AG08396 (cell line): ENCODE measurements around the gene PTPN13.
A peak's percentile ranks its signal among the peaks of the same experiment; 100 is the strongest.

Experiments used
- DNase-seq: peaks from one replicate; pipeline ENCODE4 v3.0.0; 2012; ENCODE audit warnings: low spot score, mixed read lengths

The PTPN13 gene

DNA sequence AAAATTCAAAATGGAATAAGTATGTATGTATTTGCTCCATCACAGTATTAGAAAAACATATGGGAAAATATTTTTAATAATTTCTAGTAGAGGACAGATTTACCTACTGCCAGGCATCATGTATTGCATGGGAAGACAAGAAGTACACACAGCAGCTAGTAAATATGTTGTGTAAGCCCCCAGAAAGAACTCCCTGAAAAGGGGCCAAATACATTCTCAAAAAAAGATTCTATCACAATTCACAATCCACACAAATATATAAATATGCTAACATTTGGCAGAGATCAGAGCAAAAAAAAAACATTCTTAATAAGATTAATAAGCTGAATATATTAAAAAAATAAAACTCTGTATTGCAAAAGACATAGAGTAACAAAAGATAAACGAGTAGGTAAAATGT, 227.0 kb downstream of the PTPN13 start:
- DNase-seq = no peak

DNA sequence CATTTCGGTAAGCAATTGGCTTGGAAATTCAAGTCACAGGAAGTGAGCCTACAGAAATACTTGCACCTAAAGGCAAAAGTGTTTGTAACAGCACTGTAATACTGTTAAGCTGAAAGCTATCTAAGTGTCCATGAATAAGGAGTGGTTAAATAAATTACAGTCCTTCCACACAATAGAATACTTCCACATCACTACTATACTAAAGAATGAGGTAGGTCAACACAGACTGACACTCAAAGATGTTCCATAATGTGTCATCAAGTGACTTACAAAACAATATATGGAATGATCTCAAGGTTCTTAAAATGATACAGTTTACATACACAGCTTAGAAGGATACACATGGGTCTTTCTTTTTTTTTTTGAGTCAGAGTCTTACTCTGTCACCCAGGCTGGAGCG, 228.0 kb downstream of the PTPN13 start:
- no peak for DNase-seq

DNA sequence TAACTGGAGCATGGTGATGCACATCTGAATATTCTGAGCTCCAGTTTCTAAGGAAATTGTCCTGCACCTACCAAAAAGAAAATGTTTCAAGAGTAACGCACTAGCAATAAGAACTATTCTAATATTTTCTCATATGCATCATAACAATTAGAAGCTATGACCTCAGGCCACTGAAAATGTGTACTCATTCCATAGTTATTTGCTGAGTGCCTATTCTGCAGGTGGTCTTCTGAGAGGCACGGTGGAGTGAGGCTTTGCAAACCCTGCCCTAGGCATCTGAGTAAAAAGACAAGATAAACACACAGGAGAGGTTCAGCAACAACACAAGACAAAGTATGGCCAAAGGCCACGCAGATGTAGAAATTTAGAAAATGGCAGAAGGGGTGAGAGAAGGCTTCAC, 231.4 kb downstream of the PTPN13 start:
- DNase-seq = no peak

DNA sequence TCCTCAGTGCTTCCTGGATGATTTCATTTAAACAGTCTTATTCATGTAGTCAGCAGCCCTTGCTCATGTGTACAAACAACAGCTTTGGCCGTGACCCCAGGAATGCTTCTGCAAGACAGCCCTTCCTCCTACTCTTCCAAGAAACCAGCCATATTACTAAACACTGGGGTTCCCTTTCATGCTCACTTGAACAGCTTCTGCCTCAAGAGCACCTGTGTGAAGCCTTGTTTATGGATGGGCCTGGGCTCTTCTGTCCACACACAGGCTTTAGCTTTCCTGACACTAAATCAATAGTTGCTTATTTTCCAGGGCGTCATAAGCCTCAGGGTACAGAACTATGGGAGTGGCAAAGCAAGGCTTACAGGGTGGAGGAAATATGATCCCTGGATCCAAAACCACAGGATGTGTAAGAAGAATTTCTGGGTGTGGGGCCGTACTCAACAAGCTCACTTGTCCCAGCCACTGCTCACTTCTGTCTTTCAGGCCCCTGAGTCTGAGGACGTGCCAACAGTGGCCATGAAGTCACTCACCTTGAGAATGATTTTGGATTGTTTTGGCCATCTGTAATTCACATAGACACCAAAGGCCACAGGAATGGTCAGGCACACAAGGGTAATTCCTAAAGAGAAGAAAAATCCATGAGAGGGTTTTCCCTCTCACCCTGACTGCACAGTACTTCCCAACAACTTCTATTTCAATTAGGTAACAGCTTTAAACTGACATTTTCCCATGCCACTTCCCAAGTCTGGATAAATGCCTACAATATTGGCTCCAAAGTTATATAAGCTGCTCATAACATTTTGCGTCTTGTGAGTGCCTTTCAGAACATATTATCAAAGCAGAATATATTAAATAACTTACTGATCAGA, 237.4 kb downstream of the PTPN13 start:
- peak; percentile 68 for DNase-seq

DNA sequence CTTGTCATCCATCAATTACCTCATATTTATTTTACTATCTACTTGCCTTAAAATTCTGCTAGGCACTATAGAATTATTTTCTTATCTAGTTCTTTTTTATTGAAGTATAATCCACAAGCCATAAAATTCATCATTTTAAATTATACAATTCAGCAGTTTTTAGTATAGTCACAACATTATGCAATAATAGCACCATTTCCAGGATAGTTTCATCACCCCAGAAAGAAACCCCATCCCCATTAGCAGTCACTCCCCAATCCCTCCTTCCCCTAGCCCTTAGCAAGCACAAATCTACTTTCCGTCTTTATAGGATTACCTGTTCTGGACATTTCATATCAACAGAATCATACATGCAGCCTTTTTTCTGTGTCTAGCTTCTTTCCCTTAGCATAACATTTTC, 239.5 kb downstream of the PTPN13 start:
- DNase-seq = no peak

DNA sequence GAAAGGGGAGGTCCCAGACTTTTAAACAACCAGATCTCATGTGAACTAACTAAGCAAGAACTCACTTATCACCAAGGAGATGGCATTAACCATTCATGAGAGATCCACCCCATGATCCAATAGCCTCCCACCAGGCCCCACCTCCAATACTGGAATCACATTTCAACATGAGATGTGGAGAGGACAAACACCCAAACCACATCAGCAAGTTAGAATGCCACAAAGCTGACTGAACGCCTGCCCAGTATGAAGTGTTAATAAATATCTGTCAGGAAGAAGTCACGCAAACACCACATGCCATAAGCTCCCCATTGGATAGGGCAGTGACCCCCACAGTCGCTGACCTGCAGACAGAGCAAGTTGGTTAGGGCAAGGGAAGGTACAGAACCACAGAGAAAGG, 240.8 kb downstream of the PTPN13 start:
- peak; percentile 70 for DNase-seq

DNA sequence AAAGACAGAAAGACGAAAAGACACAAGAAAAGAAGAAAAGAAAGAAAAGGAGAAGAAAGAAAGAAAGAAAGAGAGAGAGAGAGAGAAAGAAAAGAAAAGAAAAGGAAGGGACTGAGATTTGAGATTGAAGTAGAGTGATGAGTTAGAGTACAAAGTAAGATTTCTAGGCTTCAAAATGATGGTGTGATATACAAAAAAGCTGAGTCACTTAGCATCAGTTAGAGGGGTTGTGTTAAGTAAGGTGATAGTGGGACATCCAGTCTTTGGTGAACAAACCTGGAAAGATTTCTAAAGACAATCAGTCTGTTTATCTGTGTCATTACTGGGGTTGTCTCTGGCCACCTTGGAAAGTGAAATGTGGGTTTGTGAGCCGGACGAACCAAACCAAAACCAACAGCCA, 241.6 kb downstream of the PTPN13 start:
- no peak for DNase-seq

DNA sequence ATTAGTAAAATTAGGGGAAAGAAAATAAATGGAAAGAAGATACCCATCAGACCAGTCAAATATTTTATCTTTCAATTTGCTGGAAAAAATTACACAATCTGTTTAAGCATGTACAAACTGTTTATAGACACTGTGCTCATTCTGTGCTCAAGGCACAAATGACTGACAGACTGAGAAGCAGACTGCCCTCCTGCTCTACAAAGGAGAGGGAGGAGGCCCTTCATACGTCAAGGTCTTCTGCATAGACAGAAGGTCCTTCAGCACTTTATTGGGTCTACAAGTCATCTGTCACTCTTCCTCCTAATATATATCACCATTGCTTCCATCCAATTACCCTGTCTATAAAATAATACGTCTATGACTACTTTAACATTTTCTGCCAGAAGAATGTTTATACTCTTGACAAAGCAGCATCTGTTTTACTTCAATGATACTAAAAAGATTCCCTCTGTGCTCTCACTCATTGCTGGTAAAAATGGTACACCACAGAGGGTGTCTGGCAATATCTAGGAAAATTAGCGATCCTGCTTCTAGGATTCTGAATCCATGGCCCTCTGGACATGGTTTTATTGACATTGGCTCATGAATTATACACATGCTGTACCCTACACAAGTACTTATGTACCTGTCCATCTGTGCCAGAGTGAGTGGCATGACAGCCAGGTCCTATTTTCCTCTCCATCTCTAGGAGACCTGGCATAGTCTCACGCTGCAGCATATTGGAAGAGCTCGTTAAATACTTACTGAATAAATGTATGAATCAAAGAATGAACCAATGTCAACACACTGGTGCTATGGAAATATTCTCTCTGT, 243.8 kb downstream of the PTPN13 start:
- DNase-seq = no peak

DNA sequence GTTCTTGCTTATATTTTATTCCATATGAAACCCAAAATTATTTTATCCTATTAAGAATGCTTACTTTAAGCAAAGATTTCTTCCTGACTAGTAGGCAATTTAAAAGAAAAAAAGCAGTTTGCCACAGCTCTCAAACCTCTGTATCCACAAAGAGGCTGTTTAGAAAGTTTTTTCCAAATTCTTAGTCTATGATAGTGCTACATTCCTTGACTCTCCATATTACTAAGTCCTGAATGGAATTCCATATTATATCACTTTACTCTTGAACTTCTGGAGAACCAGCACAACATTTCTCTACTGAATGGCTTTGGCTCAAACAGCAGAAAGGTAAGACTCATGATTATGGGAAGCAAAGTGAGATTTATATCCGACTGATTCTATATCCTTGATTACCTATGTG, 246.7 kb downstream of the PTPN13 start:
- no peak for DNase-seq

DNA sequence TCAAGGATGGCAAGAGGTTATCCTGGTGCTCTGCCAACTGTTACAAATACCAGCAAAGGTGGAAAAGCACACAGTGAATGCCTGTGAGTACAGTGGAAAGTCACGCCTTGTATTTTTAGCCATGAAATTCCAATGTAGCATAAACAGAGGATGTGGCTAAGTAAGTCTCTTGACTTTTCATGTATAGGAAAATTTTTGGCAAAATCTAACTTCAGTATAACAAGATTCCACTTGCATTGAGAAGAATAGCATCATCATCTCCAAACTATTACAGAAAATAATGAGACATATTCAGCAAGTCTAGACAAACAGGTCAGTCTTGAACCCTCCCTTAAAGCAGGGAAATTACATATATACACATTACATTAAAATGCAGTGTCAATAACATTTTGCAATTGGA, 247.2 kb downstream of the PTPN13 start:
- DNase-seq = no peak

DNA sequence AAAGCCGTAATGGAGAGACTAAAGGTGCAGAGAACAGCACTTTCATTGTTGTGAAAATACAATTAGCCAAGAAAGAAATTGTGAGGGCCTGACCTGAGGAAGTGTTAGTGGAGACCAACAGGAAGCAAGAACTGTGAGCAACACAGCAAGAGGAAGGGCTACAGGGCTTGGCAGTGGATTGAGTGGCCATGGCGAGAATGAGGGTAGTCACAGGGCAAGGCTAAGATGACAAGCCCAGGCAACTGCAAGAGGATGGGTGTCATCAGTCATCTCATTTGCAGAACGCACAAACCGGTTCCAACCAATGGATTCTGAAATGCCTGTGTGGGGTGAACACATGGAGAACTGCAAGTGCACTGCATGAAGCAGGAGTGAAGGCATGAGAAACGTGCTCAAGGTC, 251.5 kb downstream of the PTPN13 start:
- no peak for DNase-seq

DNA sequence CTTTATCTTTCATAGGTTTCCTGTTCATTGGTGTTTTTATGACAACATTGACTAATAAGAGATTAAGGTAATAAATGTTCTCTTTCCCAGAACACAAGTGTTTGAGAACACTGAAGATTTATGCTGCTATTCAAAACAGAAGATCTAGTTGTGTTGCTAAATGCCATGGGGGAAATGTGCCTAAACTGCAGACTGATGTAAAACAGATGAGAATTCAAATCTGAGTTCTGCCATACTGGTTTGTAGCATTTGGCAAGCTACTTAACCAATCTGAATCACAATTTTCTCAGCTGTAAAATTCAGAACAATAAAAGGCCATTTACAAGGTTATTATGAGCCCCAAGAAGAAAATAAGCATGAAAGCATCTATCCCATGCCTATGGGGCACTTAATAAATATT, 252.8 kb downstream of the PTPN13 start:
- DNase-seq = no peak

DNA sequence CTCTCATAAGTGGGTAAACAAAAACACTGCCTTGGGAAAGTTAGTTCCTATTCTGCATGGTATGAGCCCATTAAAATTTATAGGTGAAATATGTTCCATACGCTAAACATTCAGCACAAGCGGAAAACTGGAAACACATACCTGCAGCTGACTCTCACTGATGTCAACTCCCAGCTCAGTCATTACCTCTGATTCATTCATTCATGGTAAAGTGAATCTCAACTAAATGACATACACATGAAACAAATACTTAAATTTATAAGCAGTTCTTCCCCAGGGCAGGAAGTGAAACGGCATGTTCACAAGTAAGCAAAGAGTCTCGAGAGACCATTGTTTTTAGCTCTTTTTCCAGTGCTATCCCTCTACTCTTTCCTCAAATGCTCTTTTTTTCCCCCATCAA, 253.5 kb downstream of the PTPN13 start:
- no peak for DNase-seq

DNA sequence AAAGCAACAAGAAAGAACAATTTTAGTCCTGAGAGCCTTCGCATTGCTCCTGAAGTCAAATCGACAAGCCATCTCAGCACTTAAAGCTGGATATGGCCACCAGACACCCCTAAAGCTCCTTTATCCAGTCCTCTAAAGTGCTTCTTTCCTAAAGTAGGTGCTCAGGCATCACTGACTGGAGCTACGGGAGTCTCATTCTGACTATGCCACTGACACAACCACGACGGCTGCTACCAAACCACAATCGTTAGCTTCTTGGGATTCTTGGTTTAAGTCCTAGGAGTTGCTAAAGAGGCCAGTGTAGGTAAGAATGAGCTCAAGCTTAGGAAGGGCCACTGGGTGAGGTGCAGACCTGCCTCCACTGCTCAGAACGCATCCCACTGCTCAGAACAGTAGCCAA, 254.0 kb downstream of the PTPN13 start:
- DNase-seq = no peak

DNA sequence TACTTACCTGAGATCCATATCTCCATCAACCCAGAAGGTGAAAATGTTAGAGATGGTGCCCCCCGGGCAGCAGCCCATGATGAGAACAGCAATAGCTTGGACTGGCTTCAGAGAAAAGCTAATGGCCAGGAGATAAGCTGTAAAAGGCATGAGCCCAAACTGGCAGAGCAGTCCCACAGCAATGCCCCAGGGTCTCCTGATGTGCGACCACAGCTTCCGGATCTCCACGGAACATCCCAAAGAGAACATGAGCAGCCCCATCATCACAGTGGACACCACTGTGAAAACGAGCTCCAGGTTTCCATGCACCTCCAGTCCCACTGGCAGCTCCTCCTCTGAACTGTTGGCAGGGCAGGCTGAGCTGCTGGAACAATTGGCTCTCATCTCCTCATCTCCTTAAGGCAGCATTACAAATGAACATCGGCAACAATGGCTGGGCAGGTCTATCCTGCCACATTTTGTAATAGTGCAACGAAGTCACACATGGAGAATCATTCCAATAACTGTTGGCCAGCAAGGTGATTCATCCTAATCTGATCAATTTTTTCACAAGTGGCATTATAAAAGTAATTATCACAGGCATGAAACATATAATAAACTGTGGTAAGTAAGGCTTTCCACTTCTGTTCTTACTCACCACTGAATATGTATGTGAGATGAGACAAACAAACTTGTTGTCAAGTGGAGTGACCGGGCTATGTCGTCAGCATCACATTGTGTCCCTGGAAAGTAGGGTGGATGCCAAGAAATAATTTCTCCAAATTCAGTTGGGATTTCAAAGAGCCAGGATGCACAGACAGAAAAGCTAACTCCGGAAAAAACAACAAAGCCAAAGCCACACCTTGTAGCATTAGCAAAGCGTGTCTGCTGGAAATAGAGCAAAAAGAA, 254.9 kb downstream of the PTPN13 start, which contains the start of gene SLC10A6:
Gene SLC10A6, minus strand, starts transcription at position 653 of the 888 bp plus-strand sequence. Its CDS starts 269 bp downstream, at position 384.
- no peak for DNase-seq

DNA sequence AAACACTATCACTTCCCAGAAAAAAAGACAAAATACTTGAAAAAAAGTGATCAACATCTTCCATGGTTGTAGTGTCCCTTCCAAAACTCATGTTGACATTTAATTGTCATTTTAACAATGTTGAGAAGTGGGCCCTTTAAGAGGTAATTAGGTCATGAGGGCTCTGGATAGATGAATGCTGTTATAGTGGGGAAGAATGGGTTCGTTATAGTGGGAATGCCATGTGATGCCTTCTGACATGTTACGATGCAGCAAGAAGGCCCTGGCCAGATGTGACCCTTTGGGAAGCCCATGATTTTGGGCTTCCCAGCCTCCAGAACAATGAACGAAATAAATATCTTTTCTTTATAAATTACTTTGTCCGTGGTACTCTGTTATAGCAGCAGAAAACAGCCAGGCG, 259.1 kb downstream of the PTPN13 start:
- no peak for DNase-seq

DNA sequence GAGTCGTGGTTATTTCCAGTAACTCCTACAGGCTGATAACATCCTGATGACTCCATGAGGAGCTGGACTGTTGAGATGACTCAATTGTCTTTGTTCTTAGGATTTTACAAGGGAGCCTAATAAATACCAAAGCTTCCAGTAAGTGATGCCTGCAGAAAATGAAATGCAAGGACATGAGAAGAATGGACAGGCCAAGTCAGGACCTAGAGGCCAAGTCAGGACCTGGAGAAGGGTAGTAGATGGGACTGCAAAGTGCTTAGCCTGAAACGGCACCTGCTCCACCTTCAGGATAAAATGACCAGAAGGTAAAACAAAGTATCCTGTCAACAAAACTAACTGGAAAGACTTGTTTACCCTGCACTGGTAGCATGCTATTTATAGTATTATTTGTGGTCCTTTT, 261.5 kb downstream of the PTPN13 start:
- DNase-seq = peak; percentile 44

DNA sequence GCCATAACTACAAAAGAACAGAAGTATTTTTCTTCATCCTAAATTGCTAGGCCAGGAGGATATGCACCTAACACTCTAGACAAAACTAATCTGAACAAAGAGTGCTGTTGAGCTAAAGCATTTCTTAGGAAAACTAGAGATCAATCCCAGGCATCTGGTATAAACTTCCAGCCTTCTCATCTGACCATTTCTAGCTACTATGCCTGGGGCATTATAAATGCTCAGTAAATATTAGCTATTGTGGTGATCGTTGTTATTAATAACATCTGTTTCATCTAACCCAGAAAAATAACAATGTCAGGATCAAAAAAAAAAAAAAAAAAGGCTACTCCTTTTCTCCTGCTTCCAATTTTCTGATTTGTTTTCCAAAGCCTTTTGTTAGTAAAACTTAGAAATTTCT, 262.8 kb downstream of the PTPN13 start:
- DNase-seq = no peak

DNA sequence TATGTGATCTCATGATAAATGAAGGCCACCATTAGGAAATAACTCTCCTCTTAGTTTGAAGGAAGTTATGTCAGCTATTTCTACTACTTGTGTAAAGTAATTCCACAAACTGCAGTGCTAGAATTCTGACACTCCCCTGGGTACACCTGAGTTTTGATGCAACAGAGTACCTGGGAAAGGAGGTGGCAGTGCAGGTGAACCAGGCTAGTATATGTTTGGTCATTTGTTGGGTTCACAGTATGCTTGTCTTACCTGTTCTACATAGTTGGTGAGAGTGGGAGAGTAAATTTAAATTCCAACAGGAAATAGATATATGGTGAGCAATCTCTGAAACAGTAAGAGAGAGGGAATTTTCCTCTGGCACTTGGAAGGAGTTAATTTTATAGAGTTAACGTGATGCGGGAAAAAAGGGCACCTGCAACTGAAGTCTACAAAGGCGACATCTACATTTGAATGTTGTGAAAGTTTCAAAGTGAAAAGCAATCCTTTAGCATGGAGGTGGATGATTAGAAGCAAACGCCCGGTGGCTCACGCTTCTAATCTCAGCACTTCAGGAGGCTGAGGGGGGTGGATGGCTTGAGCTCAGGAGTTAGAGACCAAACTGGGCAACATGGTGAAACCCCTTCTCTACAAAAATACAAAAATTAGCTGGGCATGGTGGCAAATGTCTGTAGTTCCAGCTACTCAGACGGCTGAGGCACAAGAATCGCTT, 263.4 kb downstream of the PTPN13 start:
- DNase-seq = no peak
